ENCODE results near the gene WNT6.

DNA sequence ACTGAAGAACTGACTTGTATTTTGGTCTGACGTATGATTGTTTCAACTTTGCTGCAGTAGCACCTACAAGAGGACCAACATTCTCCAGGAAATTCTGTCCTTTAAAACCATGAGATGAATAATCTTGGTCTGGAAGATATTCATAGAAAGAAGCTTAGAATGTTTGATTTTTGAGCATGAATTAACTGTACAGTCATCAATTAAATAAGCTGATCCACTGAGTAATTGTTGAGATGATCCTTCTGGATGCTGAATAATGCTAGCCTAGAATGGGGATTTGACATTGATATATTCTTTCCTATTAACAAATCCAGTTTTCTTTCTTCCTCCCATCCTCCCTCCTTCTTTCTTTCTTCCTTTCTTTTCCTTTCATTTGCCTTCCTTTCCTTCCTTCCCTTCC, 60.9 kb downstream of the WNT6 start:
- TF ChIP-seq, protein P1, sequence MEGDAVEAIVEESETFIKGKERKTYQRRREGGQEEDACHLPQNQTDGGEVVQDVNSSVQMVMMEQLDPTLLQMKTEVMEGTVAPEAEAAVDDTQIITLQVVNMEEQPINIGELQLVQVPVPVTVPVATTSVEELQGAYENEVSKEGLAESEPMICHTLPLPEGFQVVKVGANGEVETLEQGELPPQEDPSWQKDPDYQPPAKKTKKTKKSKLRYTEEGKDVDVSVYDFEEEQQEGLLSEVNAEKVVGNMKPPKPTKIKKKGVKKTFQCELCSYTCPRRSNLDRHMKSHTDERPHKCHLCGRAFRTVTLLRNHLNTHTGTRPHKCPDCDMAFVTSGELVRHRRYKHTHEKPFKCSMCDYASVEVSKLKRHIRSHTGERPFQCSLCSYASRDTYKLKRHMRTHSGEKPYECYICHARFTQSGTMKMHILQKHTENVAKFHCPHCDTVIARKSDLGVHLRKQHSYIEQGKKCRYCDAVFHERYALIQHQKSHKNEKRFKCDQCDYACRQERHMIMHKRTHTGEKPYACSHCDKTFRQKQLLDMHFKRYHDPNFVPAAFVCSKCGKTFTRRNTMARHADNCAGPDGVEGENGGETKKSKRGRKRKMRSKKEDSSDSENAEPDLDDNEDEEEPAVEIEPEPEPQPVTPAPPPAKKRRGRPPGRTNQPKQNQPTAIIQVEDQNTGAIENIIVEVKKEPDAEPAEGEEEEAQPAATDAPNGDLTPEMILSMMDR (IDR thresholded peaks at IDR 0.05), result no peak
- TF ChIP-seq ZFX (IDR thresholded peaks at IDR 0.05; ENCODE audit: borderline replicate concordance), result no peak
